HG03280 (cell line): Measurements from ENCODE around the gene KCTD8.
A peak's percentile ranks its signal among the peaks of the same experiment; 100 is the strongest.

Experiments
- ATAC-seq: cut with Tn5 transposase; IDR thresholded peaks from one replicate; pipeline ENCODE4 v1.9.1; 2021; ENCODE audit warnings: mild to moderate bottlenecking, moderate library complexity; ENCODE audit not compliant: unreplicated experiment

The KCTD8 gene

DNA sequence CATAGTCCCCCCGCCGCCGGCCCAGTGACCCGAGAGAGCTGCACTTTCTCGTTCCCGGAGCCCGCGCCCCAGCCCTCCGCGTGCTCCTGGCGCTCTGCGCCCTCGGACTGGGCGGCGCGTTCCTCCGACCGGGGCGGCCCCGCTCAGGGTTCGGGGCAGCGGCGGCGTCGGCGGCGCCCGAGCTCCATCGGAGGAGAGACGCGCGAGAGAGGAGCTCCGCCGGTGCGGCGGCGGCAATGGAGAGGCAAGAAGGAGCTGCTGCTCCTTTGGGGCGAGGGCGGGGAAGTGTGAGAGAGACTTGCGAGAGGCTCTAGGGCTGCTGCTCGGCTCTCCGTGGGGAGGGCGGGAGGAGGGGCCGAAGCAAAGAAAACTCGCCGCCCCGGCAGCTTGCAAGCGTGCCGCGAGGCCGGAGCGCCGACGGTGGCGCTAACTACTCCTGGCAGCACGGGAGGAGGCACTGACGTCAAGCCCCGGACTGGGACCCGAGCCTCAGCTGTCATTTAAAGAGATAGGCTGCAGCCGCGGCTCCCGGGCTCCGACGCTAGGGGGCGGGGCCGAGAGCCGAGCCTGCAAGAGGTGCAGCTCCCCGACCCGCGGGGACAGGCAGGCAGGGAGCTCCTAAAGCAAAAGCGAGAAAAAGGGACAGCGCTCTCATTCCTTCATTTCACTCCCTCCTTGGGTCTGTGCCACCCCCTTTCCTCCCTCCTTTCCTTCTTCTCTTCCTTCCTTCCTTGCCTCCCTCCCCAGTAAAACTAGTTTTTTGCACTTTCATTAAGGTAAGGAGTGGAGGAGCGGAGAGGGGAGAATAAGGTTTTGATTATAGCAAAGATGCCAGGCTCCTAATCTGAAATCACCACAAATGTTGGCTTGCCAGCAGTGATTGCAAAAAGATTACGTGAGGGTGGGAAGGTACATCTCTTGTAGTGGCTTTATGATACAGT, at the start of gene KCTD8:
Gene KCTD8 (minus strand): TSS at position 289 of the 941 bp plus-strand sequence.
- ATAC-seq = peak; percentile 95

DNA sequence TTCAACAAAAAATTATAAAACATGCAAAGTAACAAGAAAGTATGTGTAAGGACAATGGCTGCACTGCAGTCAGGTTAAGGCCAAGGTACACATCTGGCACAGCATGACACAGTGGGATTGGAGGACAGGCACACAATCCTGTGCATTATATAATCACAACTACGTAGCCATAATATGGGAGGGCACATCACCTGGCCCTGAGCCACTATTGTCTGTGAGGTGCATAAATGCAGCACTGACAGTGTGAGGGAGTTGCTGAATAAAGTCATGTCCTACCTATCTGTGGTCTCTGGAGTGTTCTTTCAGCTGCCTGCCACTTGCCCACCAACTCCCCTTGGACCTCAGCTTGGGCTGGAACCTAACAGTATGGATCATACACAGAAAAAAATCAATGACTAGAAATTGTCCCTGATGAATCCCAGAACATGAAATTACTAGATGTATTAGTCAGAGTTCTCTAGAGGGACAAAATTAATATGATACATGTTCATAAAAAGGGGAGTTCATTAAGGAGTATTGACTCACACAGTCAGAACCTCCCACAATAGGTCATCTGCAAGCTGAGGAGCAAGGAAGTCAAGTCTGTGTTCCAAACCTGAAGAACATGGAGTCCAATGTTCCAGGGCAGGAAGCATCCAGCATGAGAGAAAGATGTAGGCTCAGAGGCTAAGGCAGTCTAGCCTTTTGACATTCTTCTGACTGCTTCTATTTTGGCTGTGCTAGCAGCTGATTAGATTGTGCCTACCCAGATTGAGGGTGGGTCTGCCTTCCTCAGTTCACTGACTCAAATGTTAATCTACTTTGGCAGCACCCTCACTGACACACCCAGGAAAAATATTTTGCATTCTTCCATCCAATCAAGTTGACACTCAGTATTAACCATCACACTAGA, 46.4 kb upstream of the KCTD8 start:
- no peak for ATAC-seq

GRCh38 chr4:44493924-44494323, 45.3 kb upstream of the KCTD8 start:
- no peak for ATAC-seq

DNA sequence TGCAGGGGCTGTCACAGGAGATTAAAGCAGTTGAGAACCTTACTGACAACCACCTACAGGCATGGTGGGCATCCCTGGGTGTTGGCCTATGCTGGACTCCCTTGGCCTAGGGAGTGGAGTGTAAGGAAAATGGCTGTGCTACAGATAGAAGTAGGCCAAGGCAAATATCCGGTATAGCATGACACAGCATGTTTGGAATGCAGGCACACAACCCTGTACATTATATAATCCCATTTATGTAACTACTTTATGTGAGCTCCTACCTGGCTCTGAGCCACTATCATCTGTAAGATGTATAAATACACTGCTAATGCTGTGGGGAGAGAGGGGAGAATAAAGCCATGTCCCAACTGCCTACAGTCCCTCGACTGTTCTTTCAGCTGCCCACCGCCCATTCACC, 38.7 kb upstream of the KCTD8 start:
- ATAC-seq = no peak

- no peak for ATAC-seq
Measured at GRCh38 chr4:44479731-44480130, 31.1 kb upstream of the KCTD8 start.

- no peak for ATAC-seq
Measured at GRCh38 chr4:44462259-44462658, 13.7 kb upstream of the KCTD8 start.

- no peak for ATAC-seq
Measured at GRCh38 chr4:44447563-44448504, 775 bp downstream of the KCTD8 start.

GRCh38 chr4:44446801-44447562, 1.6 kb downstream of the KCTD8 start:
- no peak for ATAC-seq

- no peak for ATAC-seq
Measured at GRCh38 chr4:44446191-44446590, 2.4 kb downstream of the KCTD8 start.

GRCh38 chr4:44438687-44439086, 9.9 kb downstream of the KCTD8 start:
- no peak for ATAC-seq

- ATAC-seq = no peak
Measured at GRCh38 chr4:44434247-44434646, 14.4 kb downstream of the KCTD8 start.

DNA sequence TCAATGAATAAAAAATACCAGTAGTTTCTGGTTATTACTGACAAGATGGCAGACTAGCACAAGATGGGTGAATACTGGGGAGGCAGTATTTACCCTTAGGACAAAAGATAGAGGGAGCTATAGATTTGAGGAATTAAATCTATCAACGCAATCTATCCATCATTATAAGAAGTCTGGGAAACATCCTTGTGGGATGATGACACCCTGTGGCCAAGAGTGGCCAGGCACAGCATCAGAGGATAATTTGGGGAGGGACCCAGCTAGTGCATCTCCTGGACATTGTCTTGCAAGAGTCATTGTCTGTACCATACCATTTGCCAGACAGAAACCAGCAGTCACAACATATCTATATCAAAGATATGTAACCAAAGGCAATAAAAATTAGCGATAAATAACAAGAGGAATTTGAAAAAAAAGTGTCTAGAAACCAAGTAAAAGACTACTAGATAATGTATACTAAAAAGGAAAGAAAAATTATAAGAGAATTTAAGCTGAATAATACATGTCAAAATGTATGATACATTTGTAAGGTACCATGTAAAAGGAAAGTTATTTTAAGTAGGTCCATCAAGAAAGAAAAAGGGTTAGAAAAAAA, 22.9 kb downstream of the KCTD8 start:
- ATAC-seq = no peak

- ATAC-seq = no peak
Measured at GRCh38 chr4:44422912-44423311, 25.7 kb downstream of the KCTD8 start.

DNA sequence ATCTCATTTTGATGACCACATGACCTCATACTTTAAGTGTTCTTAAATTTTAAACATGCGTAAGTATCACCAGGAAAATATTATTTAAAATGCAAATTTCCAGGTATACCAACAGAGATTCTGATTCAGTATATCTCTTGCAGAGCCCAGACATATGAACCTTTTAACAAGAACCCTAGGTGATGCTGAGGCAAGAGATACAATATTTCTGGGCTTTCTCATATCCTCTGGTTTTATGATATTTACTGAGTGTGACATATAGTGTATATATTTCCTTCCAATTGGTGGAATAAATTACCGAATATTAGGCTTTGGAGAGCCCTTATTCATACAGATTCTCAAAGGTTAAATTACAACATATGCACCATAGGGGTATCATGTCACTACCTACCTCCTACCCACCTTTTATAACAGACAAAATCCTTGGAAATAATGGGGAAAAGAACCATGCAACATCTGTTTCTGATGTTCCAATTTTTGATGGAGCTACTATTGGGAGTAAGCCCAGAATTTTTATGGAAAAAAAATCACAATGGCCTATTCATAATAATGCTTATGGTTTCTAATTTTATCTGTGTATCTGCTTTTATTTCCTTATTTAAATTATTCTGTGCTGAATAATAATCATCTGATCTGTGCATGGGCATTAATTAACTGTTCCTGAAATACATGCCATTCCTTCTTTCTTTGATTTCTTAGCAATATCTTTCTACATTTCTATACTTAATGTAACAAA, 27.1 kb downstream of the KCTD8 start:
- ATAC-seq = no peak

GRCh38 chr4:44415251-44415650, 33.4 kb downstream of the KCTD8 start:
- no peak for ATAC-seq

GRCh38 chr4:44368413-44369167, 80.0 kb downstream of the KCTD8 start:
- no peak for ATAC-seq

GRCh38 chr4:44354172-44354571, 94.4 kb downstream of the KCTD8 start:
- no peak for ATAC-seq

DNA sequence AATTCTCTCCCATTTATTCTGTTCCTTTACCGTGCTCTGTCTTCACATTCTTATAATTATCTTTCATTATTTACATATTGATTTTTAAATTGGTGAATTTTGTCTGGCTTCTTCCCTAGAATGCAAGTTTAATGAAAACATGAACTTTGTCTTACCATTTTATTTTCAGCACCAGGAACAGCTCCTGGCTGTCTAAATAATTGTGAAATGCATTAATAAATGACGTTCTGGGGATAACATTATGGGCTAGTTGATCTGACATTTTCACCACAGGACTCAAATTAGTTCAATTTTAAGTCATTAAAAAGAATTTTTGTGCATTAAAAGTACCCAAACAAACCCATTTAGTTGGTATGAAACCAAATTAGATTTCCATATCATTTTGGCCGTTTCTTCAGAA, 97.5 kb downstream of the KCTD8 start:
- no peak for ATAC-seq
